Effector memory CD4-positive, alpha-beta T cell (primary cell): Measurements from ENCODE around the gene IFNGR1.

ENCODE experiments used
- DNase-seq, 3 donors: peaks; one replicate each; pipeline ENCODE4 v3.0.0-alpha.2; 2020
- H3K27ac ChIP-seq: 2 replicates; pipeline ENCODE4 v1.7.0; 2013; ENCODE audit warnings: mild to moderate bottlenecking, low read length, moderate library complexity; ENCODE audit not compliant: insufficient read depth, poor library complexity, severe bottlenecking
- H3K27me3 ChIP-seq: replicated peaks from 2 replicates; pipeline ENCODE4 v1.7.0; 2013; ENCODE audit warnings: mild to moderate bottlenecking, low read length; ENCODE audit not compliant: insufficient read depth, control insufficient read depth, poor library complexity, severe bottlenecking
- H3K36me3 ChIP-seq: 2 replicates; pipeline ENCODE4 v1.7.0; 2013; ENCODE audit warnings: mild to moderate bottlenecking, low read length, moderate library complexity; ENCODE audit not compliant: control insufficient read depth, insufficient read depth
- H3K4me1 ChIP-seq: 2 replicates; pipeline ENCODE4 v1.7.0; 2013; ENCODE audit warnings: low read length, mild to moderate bottlenecking; ENCODE audit not compliant: control insufficient read depth, insufficient read depth, poor library complexity, severe bottlenecking
- H3K4me3 ChIP-seq: 2 replicates; pipeline ENCODE4 v1.7.0; 2013; ENCODE audit warnings: low read length, low read depth, mild to moderate bottlenecking; ENCODE audit not compliant: insufficient read depth, poor library complexity, severe bottlenecking
- H3K9me3 ChIP-seq: 2 replicates; pipeline ENCODE4 v1.7.0; 2013; ENCODE audit warnings: mild to moderate bottlenecking, low read length, moderate library complexity; ENCODE audit not compliant: control insufficient read depth

IFNGR1 gene

GRCh38 chr6:137236581-137237355 is 17.6 kb upstream of the IFNGR1 start:
- H3K27me3 ChIP-seq, result no peaks in the 10 kb centered on the region
- no peaks in the 10 kb centered on the region for H3K36me3 ChIP-seq
- H3K9me3 ChIP-seq, result peaks cover 4% of the 10 kb centered on the region
- DNase-seq, result no peak
- peaks cover 23% of the 10 kb centered on the region for H3K4me1 ChIP-seq
- no peak overlapping the region for H3K4me3 ChIP-seq
- no peak overlapping the region for H3K27ac ChIP-seq

- H3K4me3 ChIP-seq, result no peak overlapping the region
- no peaks in the 10 kb centered on the region for H3K27me3 ChIP-seq
- peaks cover 4% of the 10 kb centered on the region for H3K9me3 ChIP-seq
- H3K36me3 ChIP-seq, result no peaks in the 10 kb centered on the region
- H3K27ac ChIP-seq, result no peak overlapping the region
- peaks cover 32% of the 10 kb centered on the region for H3K4me1 ChIP-seq
- DNase-seq, result no peak
Measured at GRCh38 chr6:137235686-137236085, 16.5 kb upstream of the IFNGR1 start.

GRCh38 chr6:137233911-137234863 is 15.0 kb upstream of the IFNGR1 start:
- peaks cover 4% of the 10 kb centered on the region for H3K9me3 ChIP-seq
- peak in 1 of 3 donors; percentile 5 for DNase-seq
- peaks cover 31% of the 10 kb centered on the region for H3K4me1 ChIP-seq
- H3K27me3 ChIP-seq, result no peaks in the 10 kb centered on the region
- H3K36me3 ChIP-seq, result no peaks in the 10 kb centered on the region
- no peak overlapping the region for H3K4me3 ChIP-seq
- no peak overlapping the region for H3K27ac ChIP-seq

GRCh38 chr6:137231895-137232294 is 12.7 kb upstream of the IFNGR1 start:
- Histone ChIP-seq H3K4me3 (no peak overlapping the region), H3K9me3 (no peaks in the 10 kb centered on the region), H3K4me1 (peaks cover 34% of the 10 kb centered on the region), H3K27ac (no peak overlapping the region), H3K36me3 (no peaks in the 10 kb centered on the region), H3K27me3 (no peaks in the 10 kb centered on the region)
- no peak for DNase-seq

- Histone ChIP-seq H3K4me3 (no peak overlapping the region), H3K4me1 (peaks cover 34% of the 10 kb centered on the region), H3K27ac (no peak overlapping the region), H3K27me3 (no peaks in the 10 kb centered on the region), H3K9me3 (no peaks in the 10 kb centered on the region), H3K36me3 (no peaks in the 10 kb centered on the region)
- no peak for DNase-seq
Measured at GRCh38 chr6:137230956-137231555, 11.9 kb upstream of the IFNGR1 start.

GRCh38 chr6:137230547-137230946 is 11.4 kb upstream of the IFNGR1 start:
- Histone ChIP-seq H3K4me1 (peaks cover 34% of the 10 kb centered on the region), H3K36me3 (no peaks in the 10 kb centered on the region), H3K9me3 (no peaks in the 10 kb centered on the region), H3K27me3 (no peaks in the 10 kb centered on the region), H3K4me3 (no peak overlapping the region), H3K27ac (no peak overlapping the region)
- no peak for DNase-seq

- Histone ChIP-seq H3K27ac (no peak overlapping the region), H3K4me1 (peaks cover 42% of the 10 kb centered on the region), H3K4me3 (no peak overlapping the region), H3K36me3 (no peaks in the 10 kb centered on the region), H3K27me3 (no peaks in the 10 kb centered on the region), H3K9me3 (no peaks in the 10 kb centered on the region)
- DNase-seq, result no peak
Measured at GRCh38 chr6:137229075-137229759, 10.0 kb upstream of the IFNGR1 start.

GRCh38 chr6:137227871-137228302 is 8.7 kb upstream of the IFNGR1 start:
- no peak for DNase-seq
- Histone ChIP-seq H3K36me3 (no peaks in the 10 kb centered on the region), H3K27me3 (no peaks in the 10 kb centered on the region), H3K4me1 (peaks cover 34% of the 10 kb centered on the region), H3K9me3 (no peaks in the 10 kb centered on the region), H3K27ac (no peak overlapping the region), H3K4me3 (no peak overlapping the region)

- peaks cover 32% of the 10 kb centered on the region for H3K4me1 ChIP-seq
- no peak overlapping the region for H3K27ac ChIP-seq
- H3K27me3 ChIP-seq, result no peaks in the 10 kb centered on the region
- DNase-seq, result no peak
- no peak overlapping the region for H3K4me3 ChIP-seq
- no peaks in the 10 kb centered on the region for H3K36me3 ChIP-seq
- H3K9me3 ChIP-seq, result no peaks in the 10 kb centered on the region
Measured at GRCh38 chr6:137226697-137227096, 7.5 kb upstream of the IFNGR1 start.
